GM23338 (cell line): ENCODE results near the gene DIP2C. TPM values are rescaled to one million over a fixed set of nuclear protein-coding genes. Genes with fewer than 3 reads are reported as not detected.

Experiments used
- ATAC-seq: fragments of 200-7000 bp; cut with Tn5 transposase; 3 replicates; pipeline ENCODE4 v1.9.1; 2020
- DNase-seq: peaks from one replicate; pipeline ENCODE4 v3.0.0-alpha.2; 2015; ENCODE audit warnings: low spot score
- H2AFZ ChIP-seq: fragments of 200-600 bp; sonication (generic); 2 replicates; pipeline ENCODE4 v1.8.0; 2016; ENCODE audit warnings: antibody characterized with exemption, mild to moderate bottlenecking, moderate library complexity
- H3F3A ChIP-seq: fragments of 200-600 bp; sonication (generic); replicated peaks from 2 replicates; pipeline ENCODE4 v1.8.0; 2017; ENCODE audit warnings: antibody characterized with exemption, mixed run types, low read depth
- H3K27ac ChIP-seq: fragments of 200-600 bp; sonication (generic); 2 replicates; pipeline ENCODE4 v1.6.1; 2016; ENCODE audit warnings: low read depth
- H3K27me3 ChIP-seq: fragments of 200-600 bp; sonication (generic); 2 replicates; pipeline ENCODE4 v1.8.0; 2016; ENCODE audit warnings: mild to moderate bottlenecking, mixed run types, moderate library complexity; ENCODE audit not compliant: insufficient read depth
- H3K36me3 ChIP-seq: fragments of 200-600 bp; sonication (generic); 2 replicates; pipeline ENCODE4 v1.8.0; 2016; ENCODE audit warnings: mild to moderate bottlenecking; ENCODE audit not compliant: insufficient read depth
- H3K4me1 ChIP-seq: fragments of 200-600 bp; sonication (generic); 2 replicates; pipeline ENCODE4 v1.8.0; 2016; ENCODE audit warnings: mild to moderate bottlenecking, moderate library complexity; ENCODE audit not compliant: insufficient read depth
- H3K4me2 ChIP-seq: fragments of 200-600 bp; sonication (generic); 2 replicates; pipeline ENCODE4 v1.7.1; 2017; ENCODE audit warnings: mixed run types
- H3K4me3 ChIP-seq: fragments of 200-600 bp; sonication (generic); 2 replicates; pipeline ENCODE4 v1.6.1; 2016; ENCODE audit warnings: mixed run types
- H3K79me2 ChIP-seq: fragments of 200-600 bp; sonication (generic); replicated peaks from 2 replicates; pipeline ENCODE4 v1.8.0; 2017; ENCODE audit warnings: mild to moderate bottlenecking; ENCODE audit not compliant: insufficient read depth
- H3K9me2 ChIP-seq: fragments of 200-600 bp; sonication (generic); 2 replicates; pipeline ENCODE4 v1.8.0; 2017; ENCODE audit not compliant: insufficient read depth
- H4K20me1 ChIP-seq: fragments of 200-600 bp; sonication (generic); replicated peaks from 2 replicates; pipeline ENCODE4 v1.8.0; 2017; ENCODE audit warnings: mild to moderate bottlenecking; ENCODE audit not compliant: insufficient read depth
- H3K27ac Mint-ChIP-seq: 2 replicates; pipeline ENCODE4 v1.8.0; 2020; ENCODE audit warnings: inconsistent platforms, mild to moderate bottlenecking, moderate library complexity, mixed read lengths
- H3K27me3 Mint-ChIP-seq: 3 replicates; pipeline ENCODE4 v1.8.0; 2022; ENCODE audit warnings: low read depth, mild to moderate bottlenecking, moderate library complexity, mixed read lengths, inconsistent platforms; ENCODE audit not compliant: insufficient read depth, poor library complexity
- H3K36me3 Mint-ChIP-seq: 3 replicates; pipeline ENCODE4 v1.8.0; 2021; ENCODE audit warnings: low read depth, mild to moderate bottlenecking, inconsistent platforms, moderate library complexity, mixed read lengths
- H3K4me1 Mint-ChIP-seq: 3 replicates; pipeline ENCODE4 v1.8.0; 2020; ENCODE audit warnings: mild to moderate bottlenecking, inconsistent platforms, mixed read lengths
- H3K4me3 Mint-ChIP-seq: 3 replicates; pipeline ENCODE4 v1.8.0; 2021; ENCODE audit warnings: moderate library complexity, mild to moderate bottlenecking, inconsistent platforms, mixed read lengths
- H3K9me3 Mint-ChIP-seq: 3 replicates; pipeline ENCODE4 v1.8.0; 2020; ENCODE audit warnings: moderate library complexity, mild to moderate bottlenecking, inconsistent platforms, mixed read lengths
- CREB1 ChIP-seq: fragments of 250-450 bp; sonication (Bioruptor Pico); IDR thresholded peaks from 2 replicates; pipeline ENCODE4 v1.5.0; 2020; ENCODE audit warnings: low read depth, mild to moderate bottlenecking, moderate library complexity
- CTCF ChIP-seq, 2 experiments: fragments of 200-600 bp in 1 of 2; sonication (generic) in 1 of 2; conservative IDR thresholded peaks; 2 replicates each; pipeline versions ENCODE4 v1.5.1 to v1.6.1; 2016 to 2017; ENCODE audit warnings: antibody characterized with exemption in 2 of 2, low read depth in 2 of 2, mild to moderate bottlenecking in 2 of 2, moderate library complexity in 1 of 2
- ETS1 ChIP-seq: IDR thresholded peaks from 2 replicates; pipeline ENCODE4 v1.6.1; 2016; ENCODE audit warnings: antibody characterized with exemption
- EZH2 ChIP-seq: fragments of 200-600 bp; sonication (generic); IDR thresholded peaks from one replicate; pipeline ENCODE4 v1.8.0; 2017; ENCODE audit warnings: antibody characterized with exemption, mild to moderate bottlenecking, low read depth; ENCODE audit not compliant: unreplicated experiment
- EZH2phosphoT487 ChIP-seq: fragments of 200-600 bp; sonication (generic); IDR thresholded peaks from one replicate; pipeline ENCODE4 v1.8.1; 2018; ENCODE audit warnings: antibody characterized with exemption; ENCODE audit not compliant: unreplicated experiment
- JUNB ChIP-seq: IDR thresholded peaks from one replicate; pipeline ENCODE4 v1.6.1; 2016; ENCODE audit warnings: antibody characterized with exemption; ENCODE audit not compliant: unreplicated experiment
- NANOG ChIP-seq: IDR thresholded peaks from 2 replicates; pipeline ENCODE4 v1.6.1; 2016; ENCODE audit warnings: antibody characterized with exemption, borderline replicate concordance
- POLR2AphosphoS5 ChIP-seq: IDR thresholded peaks from 2 replicates; pipeline ENCODE4 v1.6.1; 2016; ENCODE audit warnings: antibody characterized with exemption, low read depth
- REST ChIP-seq: IDR thresholded peaks from one replicate; pipeline ENCODE4 v1.6.1; 2018; ENCODE audit warnings: antibody characterized with exemption; ENCODE audit not compliant: unreplicated experiment
- STAT1 ChIP-seq: IDR thresholded peaks from one replicate; pipeline ENCODE4 v1.6.1; 2016; ENCODE audit warnings: antibody characterized with exemption; ENCODE audit not compliant: unreplicated experiment
- ZNF114 ChIP-seq: fragments of 250-450 bp; sonication (Bioruptor Pico); IDR thresholded peaks from 2 replicates; pipeline ENCODE4 v1.5.0; 2020; ENCODE audit warnings: mild to moderate bottlenecking, moderate library complexity
- ZNF331 ChIP-seq: fragments of 250-450 bp; sonication (Bioruptor Pico); IDR thresholded peaks from 2 replicates; pipeline ENCODE4 v1.5.0; 2020; ENCODE audit warnings: low read depth, mild to moderate bottlenecking, moderate library complexity
- ZNF462 ChIP-seq: fragments of 250-450 bp; sonication (Bioruptor Pico); IDR thresholded peaks from 2 replicates; pipeline ENCODE4 v1.5.0; 2020; ENCODE audit warnings: mild to moderate bottlenecking, moderate library complexity
- polyA plus RNA-seq: library from polyadenylated mRNA; unstranded; fragments of >200 nt; fragmentation: Nextera tagmentation; extraction: Ambion mirVana; gene quantifications from 2 replicates; pipeline ENCODE4 v1.2.1, GENCODE V29; 2016
- total RNA-seq: library from RNA; depleted of rRNA; stranded (reverse); fragments of >200 nt; shearing (Covaris generic); gene quantifications from 2 replicates; pipeline ENCODE4 v1.2.3, GENCODE V29; 2014

The DIP2C gene
- total and polyA plus RNA-seq, 2 experiments from 2014 or later: 5.1 to 7.7 TPM

- no peak for ATAC-seq
- no peaks in the 10 kb centered on the region for H3K4me1 ChIP-seq
- peaks cover 2% of the 10 kb centered on the region for H3K27me3 Mint-ChIP-seq
- no peak for DNase-seq
- H3K4me3 ChIP-seq: no peak overlapping the region
- TF ChIP-seq EZH2 (no peak), STAT1 (no peak), CTCF (conservative IDR thresholded peaks at IDR 0.05; ENCODE audit: low read depth in 2 of 2) (no peak), ZNF114 (CRISPR knock-in tag) (no peak), ZNF331 (CRISPR knock-in tag) (no peak), EZH2phosphoT487 (no peak), ETS1 (no peak), CREB1 (CRISPR knock-in tag) (no peak), REST (no peak), ZNF462 (CRISPR knock-in tag) (no peak), POLR2AphosphoS5 (no peak), JUNB (no peak), NANOG (no peak)
- H3K4me2 ChIP-seq: no peak overlapping the region
- no peaks in the 10 kb centered on the region for H3K36me3 Mint-ChIP-seq
- no peak overlapping the region for H3K27ac ChIP-seq
- no peak overlapping the region for H2AFZ ChIP-seq
- no peaks in the 10 kb centered on the region for H3K79me2 ChIP-seq
- H3F3A ChIP-seq: no peaks in the 10 kb centered on the region
- H3K36me3 ChIP-seq: no peaks in the 10 kb centered on the region
- H3K27me3 ChIP-seq: no peaks in the 10 kb centered on the region
- no peaks in the 10 kb centered on the region for H3K4me1 Mint-ChIP-seq
- H3K9me2 ChIP-seq: no peaks in the 10 kb centered on the region
- H4K20me1 ChIP-seq: no peaks in the 10 kb centered on the region
- H3K9me3 Mint-ChIP-seq: no peaks in the 10 kb centered on the region
- H3K27ac Mint-ChIP-seq: no peak overlapping the region
- no peak overlapping the region for H3K4me3 Mint-ChIP-seq
Measured at GRCh38 chr10:260819-261429, 428.5 kb downstream of the DIP2C start.
